GM18511 (cell line): ENCODE measurements around the gene ATXN8OS.
"Not testable (repeated sequence)": the region's sequence is repeated elsewhere in the genome, so short reads cannot be mapped to it uniquely, and the experiment has no call there.

Experiments used
- ATAC-seq: cut with Tn5 transposase; IDR thresholded peaks from one replicate; pipeline ENCODE4 v1.9.1; 2021; ENCODE audit warnings: mild to moderate bottlenecking, moderate library complexity; ENCODE audit not compliant: unreplicated experiment

Gene ATXN8OS

DNA sequence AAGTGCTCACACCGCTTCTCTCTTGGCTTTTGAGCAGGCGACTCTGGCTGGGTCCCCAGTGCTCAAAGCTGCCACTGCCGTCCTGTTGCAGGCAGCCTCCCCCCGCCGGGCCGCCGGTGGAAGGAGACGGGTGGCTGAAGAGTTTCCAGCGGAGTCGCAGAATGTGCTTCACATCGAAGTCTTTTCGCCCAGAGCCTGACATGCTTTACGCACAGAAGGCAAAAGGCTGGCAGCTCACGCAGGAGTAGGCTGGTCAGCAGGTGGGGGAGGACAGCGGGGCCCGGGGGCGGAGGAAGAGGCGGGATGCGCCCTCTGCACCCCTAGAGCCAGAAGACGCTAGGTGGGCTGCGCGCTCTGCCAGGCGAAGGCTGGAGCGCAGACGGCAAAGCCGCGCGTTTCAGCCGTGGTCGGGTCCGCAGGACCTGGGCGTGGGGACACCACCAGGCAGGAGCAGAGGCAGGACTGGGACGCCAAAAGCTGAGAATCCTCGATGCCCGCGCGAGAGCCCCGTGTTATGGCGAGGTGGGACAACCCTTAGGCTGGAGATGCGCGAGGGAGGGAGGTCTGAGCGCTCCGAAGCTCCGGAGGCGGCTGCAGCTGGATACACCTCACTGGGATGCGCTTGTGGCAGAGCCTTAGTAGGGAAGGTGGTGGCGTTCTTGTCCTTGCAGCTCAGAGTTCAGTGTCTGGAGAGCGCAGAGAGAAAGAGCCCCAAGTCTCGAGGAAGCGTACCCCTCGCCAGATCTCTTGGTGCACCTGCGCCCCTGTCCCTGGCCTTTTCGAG, at the start of gene ATXN8OS:
ATXN8OS (plus strand) TSS at position 329 of the 784 bp plus-strand sequence.
- ATAC-seq, result no peak

DNA sequence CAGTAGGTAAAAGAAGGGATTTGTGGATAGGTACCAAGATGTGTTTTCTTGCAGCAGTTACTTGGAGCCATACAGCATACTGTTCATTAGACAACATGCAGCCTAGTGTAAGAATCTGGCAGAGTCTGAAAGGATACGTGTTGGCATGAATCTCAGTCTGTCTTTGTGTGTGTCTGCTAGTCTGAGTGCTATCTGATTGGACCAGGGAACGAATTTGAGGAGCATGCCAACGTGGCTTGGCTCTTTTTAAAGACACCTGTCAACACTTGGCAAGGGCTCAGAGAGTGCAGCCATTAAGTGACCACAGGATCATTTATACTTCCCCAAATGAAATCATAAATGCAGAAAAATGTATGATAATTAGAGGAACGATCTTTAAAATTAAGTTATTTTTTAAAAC, 27.6 kb upstream of the ATXN8OS start:
- no peak for ATAC-seq

DNA sequence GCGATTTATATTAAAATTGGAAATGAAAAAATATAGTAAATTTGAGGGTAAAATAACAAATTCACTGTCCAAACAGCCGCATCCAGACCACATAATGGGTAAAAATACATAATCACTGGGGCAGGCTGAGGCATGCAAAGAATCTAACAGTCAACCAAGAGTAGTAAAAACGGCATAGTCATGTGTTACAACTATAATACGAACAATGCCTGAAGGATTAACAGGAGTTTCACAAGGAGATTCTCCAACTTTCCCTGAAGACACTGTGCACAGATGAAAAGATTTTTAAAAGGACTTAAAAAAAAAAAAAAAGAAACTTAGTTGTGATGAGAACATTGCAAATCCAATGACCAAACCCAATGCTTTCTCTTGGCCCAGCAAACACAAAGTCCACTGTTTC, 20.4 kb upstream of the ATXN8OS start:
- no peak for ATAC-seq

DNA sequence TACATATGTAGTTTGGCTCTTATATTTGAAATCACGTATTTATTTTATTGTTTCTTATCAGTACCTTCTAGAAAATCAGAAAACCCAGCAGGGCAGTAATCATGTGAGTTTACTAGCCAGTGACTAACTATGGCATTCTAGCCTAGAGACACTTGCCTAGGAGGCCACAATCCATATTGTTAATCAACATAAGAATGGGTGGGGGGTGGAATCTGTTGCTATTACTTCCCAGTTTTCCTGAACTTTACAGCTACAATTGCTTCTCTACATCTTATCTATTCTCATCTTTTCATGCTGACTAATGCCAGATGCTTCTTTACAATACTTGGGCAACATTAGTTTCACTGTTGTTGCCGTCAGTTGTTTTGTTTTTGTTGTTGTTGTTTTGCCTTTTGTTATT, 18.7 kb upstream of the ATXN8OS start:
- ATAC-seq, result no peak

DNA sequence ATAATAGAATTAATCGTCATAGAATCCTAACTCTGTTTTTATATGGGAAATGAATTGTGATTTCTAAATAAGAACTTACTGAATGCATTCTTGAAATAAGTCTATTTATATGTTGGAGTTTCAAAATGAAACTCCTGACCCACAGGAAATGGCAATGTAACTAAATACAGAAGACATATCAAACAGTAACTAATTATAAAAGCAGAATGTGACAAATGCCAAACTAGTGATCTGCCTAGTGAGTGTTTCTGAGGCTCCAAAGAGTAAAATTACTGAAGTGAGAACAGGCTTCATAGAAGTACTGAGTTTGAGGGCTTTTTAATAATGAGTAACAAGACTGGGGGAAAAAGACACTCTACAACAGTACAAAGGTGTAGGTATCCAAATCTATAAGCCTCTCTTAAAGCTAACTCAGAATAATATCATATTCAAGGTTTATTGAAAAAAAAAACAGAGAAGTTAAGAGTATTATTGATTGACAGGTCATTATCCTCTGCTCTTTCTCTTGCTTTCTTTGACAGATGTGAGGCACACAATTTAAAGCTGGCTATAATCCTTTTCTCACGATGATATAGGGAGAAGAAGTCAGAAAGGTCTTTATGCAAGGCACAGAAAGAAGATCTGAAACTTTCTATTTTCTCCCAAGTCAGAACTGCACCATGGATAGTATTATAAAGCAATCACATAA, 17.4 kb upstream of the ATXN8OS start:
- peak; percentile 83 for ATAC-seq

DNA sequence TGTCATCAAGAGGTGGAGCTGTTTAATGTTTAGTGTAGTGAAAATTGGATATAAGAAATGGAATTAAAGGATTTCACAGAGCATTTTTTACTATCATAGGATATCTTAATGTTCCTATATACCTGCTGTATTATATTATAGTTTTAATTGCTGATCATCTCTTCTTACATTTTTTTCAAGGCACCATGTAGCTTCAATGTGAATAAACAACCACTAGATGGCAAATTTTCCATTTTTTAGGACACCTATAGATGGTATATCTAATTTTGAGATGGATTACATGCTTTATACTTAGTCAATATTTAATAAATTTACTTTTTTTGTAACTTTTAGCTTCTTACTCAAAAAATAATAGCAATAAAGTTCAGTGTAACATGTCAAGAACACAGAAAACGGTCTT, 9.0 kb upstream of the ATXN8OS start:
- no peak for ATAC-seq

DNA sequence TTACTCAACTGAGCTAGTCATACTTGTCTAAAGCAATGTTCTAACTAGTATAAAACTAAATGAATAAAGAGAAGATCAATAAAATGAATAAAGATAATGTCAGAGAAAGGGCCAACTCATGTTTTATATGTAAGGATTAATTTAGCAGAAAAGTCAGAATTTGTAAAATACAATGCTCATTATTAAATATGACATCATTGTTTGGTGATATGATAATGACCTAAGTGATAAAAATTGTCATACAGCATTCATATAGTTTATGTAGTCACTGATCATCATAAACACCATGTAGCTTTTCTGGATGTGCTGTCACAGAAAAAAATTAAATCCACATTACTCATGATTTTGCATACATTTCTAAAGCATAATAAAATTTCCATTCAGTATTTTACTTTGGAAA, 3.1 kb upstream of the ATXN8OS start:
- ATAC-seq, result no peak

DNA sequence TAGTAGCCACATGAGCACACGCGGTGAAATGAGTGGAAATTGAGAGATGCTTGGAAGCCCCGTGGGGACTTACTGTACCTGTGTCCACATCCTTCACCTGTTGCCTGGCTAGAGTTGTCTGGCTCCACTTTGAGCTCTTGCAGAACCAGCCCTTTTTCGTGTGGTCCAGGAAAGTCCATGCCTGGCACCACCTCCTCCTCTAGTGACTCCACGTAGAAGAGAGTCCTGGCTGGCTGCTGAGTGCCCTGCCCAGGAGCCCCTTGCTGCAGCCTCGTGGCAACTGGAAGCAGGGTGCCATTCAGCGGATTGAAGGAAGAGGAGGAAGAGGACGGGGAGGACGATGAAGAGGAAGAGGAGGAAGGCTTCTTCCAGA, 515 bp upstream of the ATXN8OS start:
- no peak for ATAC-seq

DNA sequence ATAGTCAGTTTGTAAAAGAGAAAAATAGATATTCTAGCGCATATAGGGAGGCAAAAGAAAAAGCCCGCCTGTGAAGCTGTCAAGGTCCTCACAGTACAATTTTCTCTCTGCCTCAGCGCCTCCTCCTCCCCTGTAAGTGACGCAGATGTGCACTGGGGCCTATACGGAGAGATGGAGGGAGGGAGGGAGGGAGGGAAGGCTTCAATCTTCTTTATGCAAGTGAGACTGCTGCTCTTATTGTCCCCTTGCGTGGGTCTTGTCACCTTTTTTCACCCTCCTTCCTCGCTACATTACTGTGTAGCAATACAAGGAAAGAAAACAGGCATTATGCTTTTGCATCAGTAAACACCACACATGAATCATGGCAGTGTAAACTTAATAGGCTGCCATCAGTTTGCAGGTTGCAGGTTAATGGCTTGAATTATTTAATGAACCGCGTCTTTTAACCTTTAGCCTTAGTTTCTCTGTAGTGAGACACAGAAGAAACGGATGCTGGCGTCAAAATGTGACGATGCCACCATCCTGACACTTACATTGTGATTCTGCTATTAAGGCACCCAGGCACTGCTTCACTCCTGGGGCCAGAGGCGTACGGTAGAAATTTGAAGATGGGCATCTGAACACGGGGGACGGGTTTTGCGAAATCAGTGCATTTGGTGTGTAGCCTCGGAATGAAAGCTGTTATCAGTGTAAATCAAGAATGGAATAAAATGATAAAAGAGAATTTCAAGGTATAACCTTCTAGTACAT, 905 bp downstream of the ATXN8OS start, which contains the start of gene KLHL1:
KLHL1 (minus strand) TSS at position 97 of the 750 bp plus-strand sequence. CDS start 753 bp downstream, outside the sequence.
- no peak for ATAC-seq

DNA sequence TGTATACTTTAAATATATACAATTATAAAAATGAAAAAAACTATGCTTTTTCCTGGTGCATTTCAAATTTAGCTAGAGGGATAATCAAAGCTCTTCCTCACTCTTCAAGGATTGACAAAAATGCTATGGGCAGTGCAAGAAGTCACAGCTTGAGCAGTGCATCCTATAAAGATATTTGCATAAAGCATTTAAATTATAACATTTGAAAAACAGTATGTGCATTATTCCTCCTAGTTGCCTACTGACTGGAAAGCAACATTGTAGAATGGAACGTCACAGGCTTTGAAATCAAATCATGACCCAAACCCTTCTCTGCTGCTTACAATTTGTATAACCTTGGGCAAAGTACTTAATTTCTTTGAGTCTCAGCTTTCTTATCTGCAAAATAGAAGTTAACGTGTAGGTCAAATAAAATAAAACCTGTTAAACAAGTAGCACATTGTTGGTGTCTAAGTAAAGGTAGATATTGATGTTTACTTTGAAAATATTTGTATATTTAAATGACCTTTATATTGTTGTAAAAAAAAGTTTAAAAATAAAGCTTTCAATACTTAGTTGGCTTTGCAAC, 9.8 kb downstream of the ATXN8OS start:
- no peak for ATAC-seq

DNA sequence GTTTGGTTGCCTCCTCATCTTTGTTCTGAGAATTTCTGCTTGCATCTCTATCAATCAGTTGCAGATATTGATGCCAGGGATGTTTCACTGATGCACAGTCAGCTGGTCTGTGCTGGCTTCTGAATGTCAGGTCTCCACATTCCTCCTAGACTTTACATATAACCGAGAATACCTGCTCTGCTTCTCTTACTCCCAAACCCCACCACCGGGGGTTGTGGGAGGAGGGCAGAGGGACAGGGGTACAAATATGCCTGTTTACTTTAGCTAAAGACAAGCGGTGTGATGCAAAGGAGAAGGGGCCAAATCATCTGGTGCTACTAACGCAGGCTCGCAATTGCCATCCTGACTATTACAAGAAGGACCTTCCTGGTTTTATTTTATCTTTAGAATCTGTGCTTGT, 18.1 kb downstream of the ATXN8OS start:
- no peak for ATAC-seq

DNA sequence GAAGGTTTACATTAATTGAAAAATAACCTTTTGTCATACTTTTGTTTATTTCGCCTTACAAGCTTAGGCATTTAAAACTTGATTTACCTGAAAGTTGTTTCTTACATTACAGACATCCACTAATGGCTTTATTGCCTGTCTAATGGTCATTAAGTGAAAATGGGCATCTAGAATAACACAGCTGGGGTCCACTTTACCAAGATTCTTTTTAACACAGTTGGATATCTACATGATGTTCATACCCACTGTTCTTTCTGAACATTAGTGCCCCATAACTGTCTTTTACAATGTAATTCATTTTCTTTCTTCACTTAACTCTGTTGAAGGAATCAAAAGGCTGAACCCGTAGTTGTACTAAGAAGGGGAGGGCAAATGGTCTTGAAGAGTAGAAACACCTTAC, 20.5 kb downstream of the ATXN8OS start:
- no peak for ATAC-seq

DNA sequence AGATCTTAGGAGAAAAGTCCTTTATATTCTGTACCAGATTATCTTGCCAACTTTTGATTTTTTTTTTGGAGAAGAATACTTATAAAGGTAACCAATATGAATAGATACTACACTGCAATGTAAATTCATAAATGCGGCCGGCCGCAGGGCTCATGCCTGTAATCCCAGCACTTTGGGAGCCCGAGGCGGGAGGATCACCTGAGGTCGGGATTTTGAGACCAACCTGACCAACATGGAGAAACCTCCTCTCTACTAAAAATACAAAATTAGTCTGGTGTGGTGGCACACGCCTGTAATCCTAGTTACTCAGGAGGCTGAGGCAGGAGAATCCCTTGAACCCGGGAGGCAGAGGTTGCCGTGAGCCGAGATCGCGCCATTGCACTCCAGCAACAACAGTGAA, 35.0 kb downstream of the ATXN8OS start:
- not testable (repeated sequence) for ATAC-seq

DNA sequence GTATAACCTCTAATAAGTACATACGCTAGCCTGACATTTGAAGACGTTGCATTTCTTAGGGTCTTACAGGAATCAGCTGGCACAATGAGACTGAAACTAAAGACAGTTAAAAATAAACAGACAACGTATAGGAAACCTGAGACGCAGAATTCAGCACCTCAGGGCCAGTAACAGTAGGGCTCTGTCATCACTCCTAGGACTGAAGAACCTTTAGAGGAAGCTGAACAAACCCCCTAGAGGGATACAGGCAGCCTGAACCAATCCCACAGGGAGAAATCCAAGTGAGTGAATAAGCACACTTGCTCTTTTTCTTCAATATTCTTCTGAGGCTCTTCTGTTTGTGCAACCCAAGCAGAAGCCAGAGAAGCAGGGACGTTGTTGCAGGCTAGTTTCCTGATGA, 54.5 kb downstream of the ATXN8OS start:
- ATAC-seq, result no peak

DNA sequence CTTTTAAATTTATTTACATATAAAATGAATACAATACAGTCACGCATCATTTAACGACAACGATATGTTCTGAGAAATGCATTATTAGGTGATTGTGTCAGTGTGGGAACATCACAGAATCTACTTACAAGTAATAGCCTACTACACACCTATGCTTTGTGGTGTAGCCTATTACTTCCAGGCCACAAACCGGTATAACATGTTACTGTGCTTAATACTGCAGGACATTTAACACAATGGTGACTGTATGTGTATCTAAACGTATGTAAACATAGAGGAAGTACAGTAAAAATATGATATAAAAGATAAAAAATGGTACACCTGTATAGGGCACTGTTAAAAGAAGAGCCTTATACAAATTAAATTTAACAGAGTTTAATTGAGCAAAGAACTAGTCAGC, 63.1 kb downstream of the ATXN8OS start:
- ATAC-seq, result no peak

DNA sequence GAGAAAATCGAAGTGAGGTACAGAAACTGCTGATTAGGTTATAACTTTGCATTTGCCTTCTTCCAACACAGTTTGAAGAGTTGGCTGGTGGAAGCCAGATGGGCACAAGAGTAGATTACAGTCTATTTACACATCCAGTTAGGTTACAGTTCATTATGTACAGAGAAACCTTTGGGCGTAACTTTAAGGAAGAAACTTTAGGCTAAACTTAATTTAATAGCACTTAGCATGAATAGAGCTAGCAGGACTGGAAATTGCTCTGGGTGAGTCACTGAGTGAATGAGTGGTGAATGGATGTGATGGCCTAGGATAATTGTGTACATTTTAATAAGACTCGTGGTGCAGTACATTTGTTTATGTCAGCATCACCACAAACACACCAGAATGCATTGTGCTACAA, 63.5 kb downstream of the ATXN8OS start:
- no peak for ATAC-seq

DNA sequence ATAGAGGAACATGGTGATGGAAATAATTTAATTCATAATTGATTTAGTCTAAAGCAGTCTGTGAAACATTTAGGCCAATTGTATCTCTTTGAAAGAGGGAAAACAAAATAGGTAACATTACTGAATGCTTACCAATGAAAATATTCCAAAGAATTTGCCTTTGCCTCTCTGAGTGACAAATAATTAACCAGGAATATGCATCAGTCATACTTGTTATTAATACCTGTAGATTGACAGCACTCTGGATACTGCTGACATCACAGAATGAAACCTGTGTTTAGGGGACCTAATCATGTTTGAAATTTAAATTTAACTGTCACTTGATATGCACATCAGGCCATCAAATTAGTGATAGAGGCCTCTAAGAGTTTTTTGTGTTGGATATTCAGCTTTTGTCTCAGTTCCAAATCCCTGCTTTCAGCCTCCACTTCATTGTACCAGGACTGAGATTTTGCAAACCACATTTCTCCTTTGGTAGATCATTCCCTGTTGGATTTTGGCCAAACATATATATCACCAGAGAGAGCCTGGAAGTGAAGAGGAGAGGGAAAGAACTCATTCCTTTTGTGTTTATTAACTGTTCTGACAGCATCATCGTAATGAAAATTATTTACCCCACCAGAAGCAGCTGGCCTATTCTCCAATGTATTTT, 65.4 kb downstream of the ATXN8OS start:
- no peak for ATAC-seq

DNA sequence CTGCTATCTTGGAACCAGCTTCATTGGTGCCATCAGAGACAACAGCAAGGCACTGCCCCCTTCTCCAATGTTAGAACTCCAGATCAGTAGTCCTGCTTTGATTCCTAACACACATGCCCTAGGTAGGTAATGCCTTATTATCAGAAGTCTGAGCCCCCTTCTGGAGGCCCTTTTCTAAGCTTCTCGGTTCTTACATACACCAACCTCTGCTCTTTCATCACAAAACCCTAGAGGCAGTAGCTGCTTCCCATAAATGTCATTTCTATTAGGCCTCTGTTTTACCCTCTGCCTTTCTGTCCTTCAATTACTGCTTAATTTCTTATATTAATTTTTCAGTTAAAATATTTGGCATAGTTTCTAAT, 66.0 kb downstream of the ATXN8OS start:
- no peak for ATAC-seq

DNA sequence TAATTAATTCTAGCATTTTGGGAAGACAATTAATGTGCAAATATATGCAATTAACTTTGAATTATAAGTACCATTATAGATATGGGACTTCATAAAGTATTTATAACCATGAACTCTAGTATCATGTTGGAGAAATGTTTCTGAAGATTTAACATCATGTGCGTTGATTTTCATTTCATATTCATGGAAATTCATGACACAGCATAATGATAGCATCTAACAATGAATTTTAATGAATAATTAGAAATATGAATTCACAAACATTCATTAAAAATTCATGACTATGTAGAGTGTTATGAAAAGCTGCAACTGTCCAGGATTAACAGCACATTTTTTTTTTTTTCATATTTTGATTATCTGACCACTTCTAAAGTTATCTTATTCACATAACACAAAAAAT, 70.7 kb downstream of the ATXN8OS start:
- no peak for ATAC-seq
